ENCODE data around the gene PREX1.

DNA sequence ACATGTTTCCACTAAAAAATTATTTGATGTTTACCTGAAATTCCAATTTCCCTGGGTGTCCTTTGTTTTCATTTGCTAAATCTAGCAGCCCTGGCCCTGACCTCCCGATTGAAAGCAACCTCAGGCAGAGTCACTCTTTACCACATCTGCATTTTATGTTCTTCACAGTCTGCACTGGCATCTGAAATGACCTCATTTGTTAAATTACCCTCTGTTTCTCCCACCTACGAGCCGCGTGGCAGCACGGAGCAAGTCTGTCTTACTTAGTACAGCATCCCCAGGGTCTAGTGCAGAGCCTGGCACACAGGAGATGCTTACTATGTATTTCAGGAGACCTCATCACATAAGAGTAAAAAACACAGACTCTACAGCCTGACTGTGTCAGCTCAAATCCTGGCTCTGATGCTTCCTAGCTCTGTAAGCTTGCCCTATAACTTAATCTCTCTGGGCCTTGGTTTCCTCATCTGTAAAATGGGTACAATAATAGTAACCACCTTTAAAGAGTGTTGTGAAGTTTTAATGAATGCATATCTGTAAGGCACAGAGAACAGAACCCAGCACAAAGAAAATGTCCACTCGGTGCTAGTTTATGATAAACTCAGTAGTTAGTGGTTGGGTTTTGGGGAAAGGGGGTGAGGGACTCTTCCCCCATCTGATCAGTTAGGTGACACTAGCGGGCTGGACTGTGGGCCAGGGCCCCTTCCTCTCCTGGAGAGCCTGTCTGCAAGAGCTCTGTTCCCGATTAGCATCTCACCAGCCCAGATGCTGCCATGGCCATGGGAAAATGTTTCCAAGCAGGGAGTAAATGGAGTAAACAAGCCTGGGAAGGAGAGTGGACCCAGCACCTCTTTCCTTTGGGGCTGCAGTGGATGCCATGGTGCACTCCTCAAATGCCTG, 88.2 kb downstream of the PREX1 start:
- no peak for TF ChIP-seq EZH2phosphoT487 (IDR thresholded peaks at IDR 0.05; ENCODE audit: borderline replicate concordance, low read depth, low read length)
- TF ChIP-seq, protein P1, sequence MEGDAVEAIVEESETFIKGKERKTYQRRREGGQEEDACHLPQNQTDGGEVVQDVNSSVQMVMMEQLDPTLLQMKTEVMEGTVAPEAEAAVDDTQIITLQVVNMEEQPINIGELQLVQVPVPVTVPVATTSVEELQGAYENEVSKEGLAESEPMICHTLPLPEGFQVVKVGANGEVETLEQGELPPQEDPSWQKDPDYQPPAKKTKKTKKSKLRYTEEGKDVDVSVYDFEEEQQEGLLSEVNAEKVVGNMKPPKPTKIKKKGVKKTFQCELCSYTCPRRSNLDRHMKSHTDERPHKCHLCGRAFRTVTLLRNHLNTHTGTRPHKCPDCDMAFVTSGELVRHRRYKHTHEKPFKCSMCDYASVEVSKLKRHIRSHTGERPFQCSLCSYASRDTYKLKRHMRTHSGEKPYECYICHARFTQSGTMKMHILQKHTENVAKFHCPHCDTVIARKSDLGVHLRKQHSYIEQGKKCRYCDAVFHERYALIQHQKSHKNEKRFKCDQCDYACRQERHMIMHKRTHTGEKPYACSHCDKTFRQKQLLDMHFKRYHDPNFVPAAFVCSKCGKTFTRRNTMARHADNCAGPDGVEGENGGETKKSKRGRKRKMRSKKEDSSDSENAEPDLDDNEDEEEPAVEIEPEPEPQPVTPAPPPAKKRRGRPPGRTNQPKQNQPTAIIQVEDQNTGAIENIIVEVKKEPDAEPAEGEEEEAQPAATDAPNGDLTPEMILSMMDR (conservative IDR thresholded peaks at IDR 0.05; ENCODE audit: low read length) = no peak

All from OCI-LY7 (cell line).